AG09309 (cell line): Measurements from ENCODE around the gene LRRC4C.

Experiments used
- DNase-seq: peaks from one replicate; pipeline ENCODE4 v3.0.0-alpha.2; 2010; ENCODE audit warnings: low read depth
- H3K4me3 ChIP-seq: 2 replicates; pipeline ENCODE4 v1.5.1; 2011; ENCODE audit warnings: mild to moderate bottlenecking, low read depth, low read length, moderate library complexity; ENCODE audit not compliant: control insufficient read depth
- TF ChIP-seq, protein P1 (sequence below): IDR thresholded peaks from 2 replicates; pipeline ENCODE4 v1.5.1; 2011; ENCODE audit warnings: mild to moderate bottlenecking, low read depth, low read length, inconsistent platforms; ENCODE audit not compliant: insufficient read depth, control insufficient read depth; ENCODE audit errors: missing control alignments

Gene LRRC4C

DNA sequence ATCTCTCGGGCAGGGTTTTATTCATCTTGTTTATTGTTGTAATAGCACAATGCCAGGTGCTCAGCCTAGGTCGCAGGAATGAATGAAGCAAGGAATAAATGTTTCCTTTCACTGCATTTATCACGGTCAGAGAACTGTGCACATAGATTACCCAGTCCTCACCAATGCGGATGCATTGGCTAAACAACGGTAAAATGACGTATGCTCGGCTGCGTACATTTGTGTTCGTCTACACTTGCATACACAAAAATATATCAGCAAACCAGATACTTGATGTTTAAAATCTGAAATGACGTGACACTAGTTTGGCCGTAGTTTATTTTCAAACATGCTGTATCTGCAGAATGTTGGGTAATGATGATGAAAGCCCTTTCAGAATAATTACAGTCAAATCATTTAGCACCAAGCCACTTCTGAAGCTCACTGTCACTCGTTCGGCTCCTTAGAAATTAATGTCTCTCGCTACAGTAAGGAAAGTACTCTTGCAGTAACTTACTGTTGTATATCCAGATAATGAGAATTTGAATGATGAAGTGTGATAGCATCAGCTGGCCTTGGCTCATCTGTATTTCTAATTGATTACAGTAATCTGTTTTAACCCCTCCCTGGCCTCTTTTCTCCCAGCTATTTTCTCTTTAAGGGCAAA, 268.9 kb downstream of the LRRC4C start:
- TF ChIP-seq, protein P1, sequence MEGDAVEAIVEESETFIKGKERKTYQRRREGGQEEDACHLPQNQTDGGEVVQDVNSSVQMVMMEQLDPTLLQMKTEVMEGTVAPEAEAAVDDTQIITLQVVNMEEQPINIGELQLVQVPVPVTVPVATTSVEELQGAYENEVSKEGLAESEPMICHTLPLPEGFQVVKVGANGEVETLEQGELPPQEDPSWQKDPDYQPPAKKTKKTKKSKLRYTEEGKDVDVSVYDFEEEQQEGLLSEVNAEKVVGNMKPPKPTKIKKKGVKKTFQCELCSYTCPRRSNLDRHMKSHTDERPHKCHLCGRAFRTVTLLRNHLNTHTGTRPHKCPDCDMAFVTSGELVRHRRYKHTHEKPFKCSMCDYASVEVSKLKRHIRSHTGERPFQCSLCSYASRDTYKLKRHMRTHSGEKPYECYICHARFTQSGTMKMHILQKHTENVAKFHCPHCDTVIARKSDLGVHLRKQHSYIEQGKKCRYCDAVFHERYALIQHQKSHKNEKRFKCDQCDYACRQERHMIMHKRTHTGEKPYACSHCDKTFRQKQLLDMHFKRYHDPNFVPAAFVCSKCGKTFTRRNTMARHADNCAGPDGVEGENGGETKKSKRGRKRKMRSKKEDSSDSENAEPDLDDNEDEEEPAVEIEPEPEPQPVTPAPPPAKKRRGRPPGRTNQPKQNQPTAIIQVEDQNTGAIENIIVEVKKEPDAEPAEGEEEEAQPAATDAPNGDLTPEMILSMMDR = no peak
- no peak overlapping the region for H3K4me3 ChIP-seq
- DNase-seq = no peak

DNA sequence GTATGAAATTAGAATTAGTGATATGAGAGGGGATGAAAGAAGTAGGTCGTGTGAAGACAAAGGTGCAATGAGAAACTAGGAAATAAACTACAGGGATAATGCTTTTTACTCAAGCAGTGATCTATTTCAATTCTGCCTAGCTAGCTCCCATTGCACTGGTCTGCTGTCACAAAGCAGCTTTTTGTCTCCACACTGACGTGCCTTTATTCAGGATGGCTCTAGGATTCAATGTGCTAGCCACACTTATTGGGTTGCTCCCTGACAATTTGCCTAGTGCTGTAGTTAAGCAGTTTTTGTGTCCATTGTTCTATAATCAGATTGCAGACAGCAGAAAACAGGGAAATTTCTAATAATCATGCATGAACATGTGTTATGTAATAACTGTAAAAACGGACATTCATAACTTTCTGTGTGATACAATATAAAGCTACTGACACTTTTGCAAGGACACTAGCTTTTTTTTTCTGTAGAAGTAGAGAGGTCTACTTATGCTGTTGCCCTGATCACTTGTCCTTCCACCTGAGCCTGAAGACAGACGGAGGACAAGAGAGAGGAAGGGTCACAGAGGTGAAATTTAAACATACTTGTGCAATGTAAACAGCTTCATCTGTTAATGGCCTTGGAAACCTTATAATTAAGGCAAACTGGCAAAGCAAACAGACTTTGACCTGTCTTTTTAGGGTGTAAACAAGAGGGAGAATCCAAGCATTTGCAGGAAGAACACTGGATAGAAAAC, 269.6 kb downstream of the LRRC4C start:
- H3K4me3 ChIP-seq = no peak overlapping the region
- TF ChIP-seq, protein P1 = no peak

DNA sequence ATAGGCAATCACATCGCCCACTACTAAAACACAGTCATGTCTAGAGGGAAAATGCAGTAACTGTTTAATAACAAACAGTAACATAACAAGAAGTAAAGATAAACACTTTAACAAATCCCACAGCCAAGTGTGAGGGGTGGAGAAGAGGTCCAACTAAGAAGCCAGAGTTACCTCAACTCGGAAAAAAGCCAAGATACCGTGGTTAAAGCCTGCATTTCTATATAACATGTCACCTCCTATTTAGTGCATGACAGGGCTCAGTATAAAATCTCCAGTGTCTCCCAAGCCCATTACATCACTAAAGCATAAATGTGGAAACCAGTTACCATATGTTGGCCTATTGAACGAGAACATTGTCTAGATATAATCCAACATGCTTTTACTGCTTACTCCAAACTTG, 281.7 kb downstream of the LRRC4C start:
- H3K4me3 ChIP-seq = no peak overlapping the region
- no peak for DNase-seq
- TF ChIP-seq, protein P1 = no peak

More for the DNA sequence above, 269.6 kb downstream of the LRRC4C start:
- DNase-seq = no peak

DNA sequence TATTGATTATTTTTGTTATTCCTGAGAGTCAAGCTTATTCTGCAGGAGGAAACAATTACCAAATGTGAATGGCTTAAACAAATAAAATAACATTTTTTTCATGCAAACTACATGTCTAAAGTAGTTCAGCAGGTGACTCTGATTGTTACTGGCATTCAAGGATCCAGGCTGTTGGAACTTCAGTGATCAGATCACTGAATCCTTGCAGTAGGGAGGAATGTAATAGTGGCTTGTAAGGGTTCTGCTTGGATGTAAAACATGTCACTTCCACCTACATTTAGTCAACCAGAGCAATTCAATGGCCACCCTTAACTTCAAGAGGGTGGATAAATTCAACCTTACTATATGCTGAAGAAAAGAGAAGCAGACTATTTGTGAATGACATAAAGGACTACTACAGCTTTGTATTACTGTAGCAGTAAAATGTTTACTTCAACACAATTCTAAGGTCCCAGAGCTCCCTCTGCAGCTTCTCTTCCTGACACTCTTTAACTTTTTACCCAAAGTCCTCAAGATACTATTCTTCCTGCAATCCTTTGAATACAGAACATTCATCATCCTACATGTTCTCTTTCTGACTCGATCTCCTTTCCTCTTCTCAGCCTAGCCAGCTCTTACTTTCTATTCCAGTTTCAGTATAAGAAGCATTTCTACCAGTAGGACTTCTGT, 284.0 kb downstream of the LRRC4C start:
- no peak for DNase-seq
- TF ChIP-seq, protein P1 = no peak
- H3K4me3 ChIP-seq = no peak overlapping the region

DNA sequence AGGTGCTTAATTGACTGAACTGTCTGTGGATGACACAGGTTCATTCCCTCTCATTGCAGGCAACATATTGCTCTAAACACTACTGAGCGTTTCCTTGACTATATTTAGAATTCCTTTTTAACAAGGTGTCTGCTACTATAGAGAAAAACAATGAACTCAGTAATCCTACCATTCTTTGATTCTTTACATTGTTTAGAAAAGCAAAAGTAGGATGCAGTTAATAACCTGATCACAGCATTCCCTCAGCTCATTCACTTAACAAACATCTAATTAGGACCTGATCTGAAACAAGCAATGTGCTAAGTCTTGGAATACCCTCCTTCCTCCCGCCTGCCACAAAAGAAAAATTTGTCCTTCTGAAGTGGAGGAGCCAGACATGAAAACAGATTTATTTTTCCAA, 313.1 kb downstream of the LRRC4C start:
- DNase-seq = no peak
- H3K4me3 ChIP-seq = no peak overlapping the region
- TF ChIP-seq, protein P1 = no peak

DNA sequence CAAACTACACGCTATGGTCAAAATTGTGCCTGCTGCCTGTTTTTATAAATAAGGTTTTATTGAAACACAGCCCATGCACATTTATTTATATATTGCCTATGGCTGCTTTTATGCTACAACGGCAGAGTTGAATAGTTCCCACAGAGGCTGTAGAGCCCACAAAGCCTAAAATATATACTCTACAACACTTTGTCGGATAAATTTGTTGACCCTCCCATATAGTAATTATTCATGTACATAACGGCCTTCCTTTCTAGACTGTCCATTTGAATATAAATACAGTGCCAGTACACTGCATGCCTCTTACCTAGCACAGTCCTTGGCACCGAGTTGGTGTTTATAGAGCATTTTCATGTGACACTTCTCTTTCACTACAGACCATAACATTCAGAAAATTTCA, 314.0 kb downstream of the LRRC4C start:
- DNase-seq = no peak
- H3K4me3 ChIP-seq = no peak overlapping the region
- TF ChIP-seq, protein P1 = no peak
